Loucy (cell line): ENCODE results near the gene NAV2.

Experiments used
- H2AFZ ChIP-seq: fragments of 200-600 bp; sonication (generic); 2 replicates; pipeline ENCODE4 v1.6.0; 2016; ENCODE audit warnings: antibody characterized with exemption, mild to moderate bottlenecking, low read length, moderate library complexity
- H3F3A ChIP-seq: fragments of 200-600 bp; 2 replicates; pipeline ENCODE4 v1.6.0; 2016; ENCODE audit warnings: antibody characterized with exemption, low read depth, mild to moderate bottlenecking
- H3K27me3 ChIP-seq: fragments of 200-600 bp; sonication (generic); 2 replicates; pipeline ENCODE4 v1.6.1; 2014; ENCODE audit warnings: low read length, mild to moderate bottlenecking; ENCODE audit not compliant: insufficient read depth, poor library complexity, severe bottlenecking
- H3K36me3 ChIP-seq: fragments of 200-600 bp; sonication (generic); 2 replicates; pipeline ENCODE4 v1.6.1; 2016; ENCODE audit warnings: low read length; ENCODE audit not compliant: insufficient read depth
- H3K4me1 ChIP-seq: fragments of 200-600 bp; sonication (generic); 2 replicates; pipeline ENCODE4 v1.5.1; 2014; ENCODE audit warnings: low read length, mild to moderate bottlenecking; ENCODE audit not compliant: insufficient read depth, poor library complexity, severe bottlenecking
- H3K4me2 ChIP-seq: fragments of 200-600 bp; sonication (generic); 2 replicates; pipeline ENCODE4 v1.6.0; 2014; ENCODE audit warnings: antibody characterized with exemption, low read length, low read depth, mild to moderate bottlenecking; ENCODE audit not compliant: poor library complexity, severe bottlenecking
- H3K4me3 ChIP-seq: fragments of 200-600 bp; sonication (generic); 2 replicates; pipeline ENCODE4 v1.5.1; 2014; ENCODE audit warnings: low read length, mild to moderate bottlenecking, mixed read lengths; ENCODE audit not compliant: poor library complexity, severe bottlenecking
- H3K79me2 ChIP-seq: fragments of 200-600 bp; sonication (generic); 2 replicates; pipeline ENCODE4 v1.6.1; 2014; ENCODE audit warnings: low read length; ENCODE audit not compliant: insufficient read depth
- H3K9ac ChIP-seq: fragments of 200-600 bp; sonication (generic); 2 replicates; pipeline ENCODE4 v1.6.0; 2014; ENCODE audit warnings: mild to moderate bottlenecking, low read depth, low read length, moderate library complexity; ENCODE audit not compliant: poor library complexity, severe bottlenecking
- H3K9me2 ChIP-seq: fragments of 200-600 bp; sonication (generic); replicated peaks from 2 replicates; pipeline ENCODE4 v1.6.1; 2016; ENCODE audit warnings: low read depth, low read length, mixed read lengths
- H3K9me3 ChIP-seq: fragments of 200-600 bp; sonication (generic); 2 replicates; pipeline ENCODE4 v1.6.1; 2014; ENCODE audit warnings: mild to moderate bottlenecking, antibody characterized with exemption, low read length, low read depth; ENCODE audit not compliant: insufficient read depth
- H4K20me1 ChIP-seq: fragments of 200-600 bp; sonication (generic); 2 replicates; pipeline ENCODE4 v1.6.0; 2014; ENCODE audit warnings: antibody characterized with exemption, low read length, mild to moderate bottlenecking; ENCODE audit not compliant: insufficient read depth, poor library complexity, severe bottlenecking
- EZH2phosphoT487 ChIP-seq: fragments of 200-600 bp; IDR thresholded peaks from 2 replicates; pipeline ENCODE4 v1.6.1; 2018; ENCODE audit warnings: antibody characterized with exemption, mild to moderate bottlenecking, moderate library complexity, borderline replicate concordance
- TF ChIP-seq, protein P1 (sequence below): fragments of 200-600 bp; sonication (generic); conservative IDR thresholded peaks from 2 replicates; pipeline ENCODE4 v1.5.1; 2014; ENCODE audit warnings: mild to moderate bottlenecking, antibody characterized with exemption, low read length

Gene NAV2

DNA sequence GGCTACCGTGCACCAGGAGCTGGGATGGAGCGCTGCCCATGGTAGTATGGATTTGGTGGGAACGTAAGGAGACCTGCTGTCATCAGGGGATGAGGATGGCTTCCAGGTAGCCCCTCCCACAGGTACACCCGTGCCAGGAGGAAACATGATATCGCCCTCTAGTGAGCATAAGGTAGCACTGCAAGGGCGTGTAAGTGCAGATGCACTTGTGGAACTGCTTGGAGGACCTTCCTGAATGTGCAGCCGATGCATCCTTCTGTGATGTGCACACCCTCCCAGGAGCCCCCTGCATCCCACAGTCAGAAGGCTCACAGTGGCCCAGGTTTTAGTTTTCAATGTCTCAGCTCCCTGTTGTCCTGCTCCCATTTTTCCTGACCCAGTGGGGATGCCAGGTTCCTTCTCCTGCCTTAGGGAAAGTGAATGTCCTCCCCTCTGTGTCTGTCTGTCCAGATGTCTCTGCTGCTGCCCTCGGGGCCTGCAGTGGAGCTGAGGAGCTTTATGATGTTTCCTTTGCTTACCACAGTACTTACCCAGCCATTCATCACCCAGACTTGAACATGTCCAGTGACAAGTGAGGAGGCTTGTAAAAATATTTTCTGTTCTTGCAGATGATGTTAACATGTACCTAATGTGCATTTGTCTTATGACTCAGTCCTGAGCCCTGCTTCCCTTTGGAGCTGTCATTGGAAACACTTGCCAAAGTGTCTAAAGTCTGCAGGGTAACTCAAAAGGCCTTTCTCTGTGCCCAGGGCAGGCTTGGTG is 398.5 kb downstream of the NAV2 start:
- H3K9ac ChIP-seq, result no peak overlapping the region
- no peaks in the 10 kb centered on the region for H3F3A ChIP-seq
- H3K4me3 ChIP-seq, result no peak overlapping the region
- no peaks in the 10 kb centered on the region for H3K36me3 ChIP-seq
- TF ChIP-seq, protein P1, sequence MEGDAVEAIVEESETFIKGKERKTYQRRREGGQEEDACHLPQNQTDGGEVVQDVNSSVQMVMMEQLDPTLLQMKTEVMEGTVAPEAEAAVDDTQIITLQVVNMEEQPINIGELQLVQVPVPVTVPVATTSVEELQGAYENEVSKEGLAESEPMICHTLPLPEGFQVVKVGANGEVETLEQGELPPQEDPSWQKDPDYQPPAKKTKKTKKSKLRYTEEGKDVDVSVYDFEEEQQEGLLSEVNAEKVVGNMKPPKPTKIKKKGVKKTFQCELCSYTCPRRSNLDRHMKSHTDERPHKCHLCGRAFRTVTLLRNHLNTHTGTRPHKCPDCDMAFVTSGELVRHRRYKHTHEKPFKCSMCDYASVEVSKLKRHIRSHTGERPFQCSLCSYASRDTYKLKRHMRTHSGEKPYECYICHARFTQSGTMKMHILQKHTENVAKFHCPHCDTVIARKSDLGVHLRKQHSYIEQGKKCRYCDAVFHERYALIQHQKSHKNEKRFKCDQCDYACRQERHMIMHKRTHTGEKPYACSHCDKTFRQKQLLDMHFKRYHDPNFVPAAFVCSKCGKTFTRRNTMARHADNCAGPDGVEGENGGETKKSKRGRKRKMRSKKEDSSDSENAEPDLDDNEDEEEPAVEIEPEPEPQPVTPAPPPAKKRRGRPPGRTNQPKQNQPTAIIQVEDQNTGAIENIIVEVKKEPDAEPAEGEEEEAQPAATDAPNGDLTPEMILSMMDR, result peak; percentile 96
- no peak for TF ChIP-seq EZH2phosphoT487
- H3K4me1 ChIP-seq, result no peaks in the 10 kb centered on the region
- H3K9me2 ChIP-seq, result no peaks in the 10 kb centered on the region
- no peak overlapping the region for H3K4me2 ChIP-seq
- no peaks in the 10 kb centered on the region for H3K9me3 ChIP-seq
- no peaks in the 10 kb centered on the region for H3K79me2 ChIP-seq
- H3K27me3 ChIP-seq, result no peaks in the 10 kb centered on the region
- H2AFZ ChIP-seq, result no peak overlapping the region
- H4K20me1 ChIP-seq, result no peaks in the 10 kb centered on the region

DNA sequence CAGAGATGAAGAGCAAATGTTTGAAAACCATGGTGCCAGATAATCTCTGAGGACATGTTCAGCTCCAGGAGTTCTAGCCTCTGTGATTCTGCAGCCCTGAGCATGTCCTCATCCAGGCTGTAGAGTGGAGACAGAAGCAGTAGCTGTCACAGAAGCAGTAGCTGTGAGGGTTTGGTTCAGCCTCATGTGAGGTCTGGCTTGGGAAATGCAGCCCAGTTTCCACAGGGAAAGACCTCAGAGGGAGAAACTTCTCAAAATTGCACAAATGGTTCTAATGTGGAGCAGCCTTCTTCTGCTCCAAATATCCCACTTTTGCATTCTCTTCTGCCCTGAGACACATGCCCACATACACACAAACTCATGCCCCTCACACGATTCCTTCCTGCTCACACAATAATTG is 399.2 kb downstream of the NAV2 start:
- no peaks in the 10 kb centered on the region for H3K27me3 ChIP-seq
- no peaks in the 10 kb centered on the region for H3K9me3 ChIP-seq
- H3K9me2 ChIP-seq, result no peaks in the 10 kb centered on the region
- no peak overlapping the region for H3K9ac ChIP-seq
- no peaks in the 10 kb centered on the region for H3K79me2 ChIP-seq
- no peaks in the 10 kb centered on the region for H3K36me3 ChIP-seq
- no peak overlapping the region for H3K4me3 ChIP-seq
- H3K4me2 ChIP-seq, result no peak overlapping the region
- H3F3A ChIP-seq, result no peaks in the 10 kb centered on the region
- no peaks in the 10 kb centered on the region for H3K4me1 ChIP-seq
- no peaks in the 10 kb centered on the region for H4K20me1 ChIP-seq
- H2AFZ ChIP-seq, result no peak overlapping the region
- TF ChIP-seq, protein P1, result no peak
- TF ChIP-seq EZH2phosphoT487, result no peak

DNA sequence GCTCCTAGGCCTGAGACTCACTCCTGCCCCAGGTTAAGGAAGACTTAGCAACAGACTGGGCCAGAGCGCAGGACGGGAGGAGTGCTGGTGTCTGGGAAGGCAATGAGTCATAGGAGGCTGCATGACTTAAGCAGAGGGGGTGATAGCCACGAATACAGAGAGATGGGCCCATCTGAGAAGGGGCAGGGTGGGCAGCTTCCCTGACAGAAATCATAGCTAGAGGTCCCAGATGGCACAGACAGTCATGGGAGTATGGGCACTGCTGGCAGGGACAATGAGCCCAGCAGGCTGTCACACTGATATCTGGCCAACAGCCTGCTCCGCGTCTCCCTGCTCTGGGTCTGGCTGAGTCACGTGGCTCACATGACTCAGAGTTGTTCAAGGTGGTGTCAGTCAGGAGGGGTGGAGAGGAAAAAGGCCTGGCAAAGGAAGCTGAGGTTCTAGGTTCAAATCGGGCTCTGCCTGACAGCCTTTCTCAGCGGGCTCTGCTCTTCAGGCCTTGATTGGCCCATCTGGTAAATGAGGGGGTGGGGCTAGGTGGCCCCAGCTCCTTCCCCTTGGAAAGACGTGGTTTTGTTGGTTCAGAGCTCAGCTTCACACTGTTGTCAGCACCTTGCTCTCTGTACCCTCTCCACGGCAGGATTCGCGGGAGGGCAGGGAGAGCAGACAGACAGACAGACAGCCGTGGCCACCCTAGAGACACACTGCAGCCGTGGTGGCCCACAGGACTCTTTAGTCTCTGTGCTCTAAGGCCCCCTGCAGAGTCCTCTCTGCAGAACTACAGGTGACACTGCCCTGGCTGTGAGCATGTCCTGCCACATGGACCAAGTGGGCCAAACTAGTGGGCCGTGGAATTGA is 399.9 kb downstream of the NAV2 start:
- Histone ChIP-seq H3K4me3 (no peak overlapping the region), H3K27me3 (no peaks in the 10 kb centered on the region), H3K9ac (no peak overlapping the region), H3K4me2 (no peak overlapping the region), H2AFZ (no peak overlapping the region), H3K79me2 (no peaks in the 10 kb centered on the region), H3K9me2 (no peaks in the 10 kb centered on the region), H3F3A (no peaks in the 10 kb centered on the region), H4K20me1 (no peaks in the 10 kb centered on the region), H3K9me3 (no peaks in the 10 kb centered on the region), H3K4me1 (no peaks in the 10 kb centered on the region), H3K36me3 (no peaks in the 10 kb centered on the region)
- TF ChIP-seq, protein P1, result no peak
- TF ChIP-seq EZH2phosphoT487, result no peak
